Panc1 (cell line): Measurements from ENCODE around the gene UXS1.

ENCODE experiments used
- POLR2AphosphoS5 ChIP-seq: IDR thresholded peaks from 2 replicates; pipeline ENCODE4 v1.6.1; 2012; ENCODE audit warnings: mild to moderate bottlenecking, low read depth, low read length, moderate library complexity
- TF ChIP-seq, protein P1 (sequence below): fragments of 450-650 bp; IDR thresholded peaks from 2 replicates; pipeline ENCODE4 v1.5.1; 2017; ENCODE audit warnings: mild to moderate bottlenecking

DNA sequence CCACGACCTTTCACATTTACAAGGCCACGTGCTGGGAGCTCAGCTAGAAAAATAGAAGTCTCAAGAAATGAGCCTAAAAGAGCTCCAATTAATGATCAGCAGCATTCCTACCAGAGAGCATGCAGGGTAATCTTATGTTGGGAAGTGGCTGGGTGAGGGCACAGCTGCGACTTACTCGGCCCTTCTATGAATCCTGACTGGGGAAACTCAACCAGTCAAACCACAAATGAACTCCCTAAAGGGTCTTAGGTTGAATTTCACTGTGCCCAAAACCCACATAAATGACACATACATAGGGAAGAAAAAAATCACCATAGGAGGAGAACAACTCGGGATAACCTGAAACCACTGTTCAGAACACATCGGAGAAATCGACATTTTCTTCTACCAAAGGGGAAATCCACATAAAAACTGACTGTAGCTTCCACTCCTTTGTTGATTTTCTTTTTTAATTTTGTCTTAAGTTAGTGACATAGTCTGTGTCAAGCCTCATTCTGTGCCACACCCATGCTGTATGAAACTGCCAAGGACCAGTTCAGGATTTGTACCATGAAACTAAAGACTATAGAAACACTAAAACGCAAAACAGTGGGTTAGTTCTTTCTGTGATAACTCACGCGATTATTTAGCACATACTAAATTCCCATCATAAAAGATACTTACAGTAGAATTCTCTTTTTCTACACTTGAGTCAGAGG lies 54.7 kb downstream of the UXS1 start:
- TF ChIP-seq, protein P1, sequence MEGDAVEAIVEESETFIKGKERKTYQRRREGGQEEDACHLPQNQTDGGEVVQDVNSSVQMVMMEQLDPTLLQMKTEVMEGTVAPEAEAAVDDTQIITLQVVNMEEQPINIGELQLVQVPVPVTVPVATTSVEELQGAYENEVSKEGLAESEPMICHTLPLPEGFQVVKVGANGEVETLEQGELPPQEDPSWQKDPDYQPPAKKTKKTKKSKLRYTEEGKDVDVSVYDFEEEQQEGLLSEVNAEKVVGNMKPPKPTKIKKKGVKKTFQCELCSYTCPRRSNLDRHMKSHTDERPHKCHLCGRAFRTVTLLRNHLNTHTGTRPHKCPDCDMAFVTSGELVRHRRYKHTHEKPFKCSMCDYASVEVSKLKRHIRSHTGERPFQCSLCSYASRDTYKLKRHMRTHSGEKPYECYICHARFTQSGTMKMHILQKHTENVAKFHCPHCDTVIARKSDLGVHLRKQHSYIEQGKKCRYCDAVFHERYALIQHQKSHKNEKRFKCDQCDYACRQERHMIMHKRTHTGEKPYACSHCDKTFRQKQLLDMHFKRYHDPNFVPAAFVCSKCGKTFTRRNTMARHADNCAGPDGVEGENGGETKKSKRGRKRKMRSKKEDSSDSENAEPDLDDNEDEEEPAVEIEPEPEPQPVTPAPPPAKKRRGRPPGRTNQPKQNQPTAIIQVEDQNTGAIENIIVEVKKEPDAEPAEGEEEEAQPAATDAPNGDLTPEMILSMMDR, result no peak
- TF ChIP-seq POLR2AphosphoS5, result no peak
